Measurements from ENCODE around the gene PRKAG2. TPM values are rescaled to one million over a fixed set of nuclear protein-coding genes. Genes with fewer than 3 reads are reported as not detected.

The PRKAG2 gene
- polyA plus RNA-seq, 1 of the 3 experiments (the other 2 are of a cell fraction) = 51.6 TPM

GRCh38 chr7:151837285-151838042 is 39.5 kb downstream of the PRKAG2 start:
- no peaks in the 10 kb centered on the region for H3K36me3 ChIP-seq (replicated peaks in 1 of 2; ENCODE audit: control insufficient read depth in 1 of 2, insufficient read depth in 2 of 2, low read length in 1 of 2)
- no peak for DNase-seq
- no peaks in the 10 kb centered on the region for H3K9me2 ChIP-seq
- H3K27me3 ChIP-seq (ENCODE audit: insufficient read depth) = peaks cover 38% of the 10 kb centered on the region
- 74% methylated on average over 23 of the region's 25 CpGs for WGBS (ENCODE audit: low lambda C conversion rate)
- H3K4me1 ChIP-seq (ENCODE audit: control insufficient read depth in 1 of 2, insufficient read depth in 2 of 2, low read depth in 1 of 2, low read length in 1 of 2) = no peaks in the 10 kb centered on the region
- H3K79me2 ChIP-seq (ENCODE audit: insufficient read depth) = no peaks in the 10 kb centered on the region
- H3F3A ChIP-seq (replicated peaks; ENCODE audit: insufficient read depth) = no peaks in the 10 kb centered on the region
- TF ChIP-seq IRF3 (IDR thresholded peaks at IDR 0.05; ENCODE audit: low read depth, low read length) (no peak), EP300 (IDR thresholded peaks at IDR 0.05; ENCODE audit: borderline replicate concordance in 1 of 2, low read depth in 1 of 2, low read length in 1 of 2) (no peak), MAX (IDR thresholded peaks at IDR 0.05; ENCODE audit: low read depth) (no peak), TCF12 (IDR thresholded peaks at IDR 0.05) (no peak), REST (IDR thresholded peaks at IDR 0.05; ENCODE audit: low read depth, low read length) (no peak)
- POLR2A ChIA-PET = interaction anchor here (0.6 kb wide), 1 partner anchor 11 kb away, joined by 3 read pairs; no protein-coding TSS in a partner anchor
- no peak overlapping the region for H2AFZ ChIP-seq (ENCODE audit: low read depth)
- no peak overlapping the region for H3K9ac ChIP-seq
- H3K27ac ChIP-seq (ENCODE audit: low read depth in 2 of 2, low read length in 1 of 2) = no peak overlapping the region
- H4K20me1 ChIP-seq (ENCODE audit: insufficient read depth) = no peaks in the 10 kb centered on the region
- no peaks in the 10 kb centered on the region for H3K9me3 ChIP-seq
- no peak overlapping the region for H3K4me3 ChIP-seq (ENCODE audit: low read depth in 2 of 2, low read length in 1 of 2)
- H3K4me2 ChIP-seq = no peak overlapping the region
- CTCF ChIA-PET = interaction anchor here (0.8 to 0.9 kb wide), 2 partner anchors 78 to 155 kb away, joined by 3 to 4 read pairs; no protein-coding TSS in a partner anchor

- DNase-seq = no peak
- CTCF ChIA-PET = interaction anchor here (0.8 to 0.9 kb wide), 2 partner anchors 77 to 156 kb away, joined by 3 to 4 read pairs; no protein-coding TSS in a partner anchor
- WGBS (ENCODE audit: low lambda C conversion rate) = 75% methylated on average over 9 of the region's 12 CpGs
- Histone ChIP-seq H3K9ac (no peak overlapping the region), H3K4me2 (no peak overlapping the region), H3K79me2 (ENCODE audit: insufficient read depth) (no peaks in the 10 kb centered on the region), H3F3A (replicated peaks; ENCODE audit: insufficient read depth) (no peaks in the 10 kb centered on the region), H3K9me2 (no peaks in the 10 kb centered on the region), H3K4me1 (ENCODE audit: control insufficient read depth in 1 of 2, insufficient read depth in 2 of 2, low read depth in 1 of 2, low read length in 1 of 2) (no peaks in the 10 kb centered on the region), H3K9me3 (no peaks in the 10 kb centered on the region), H3K27ac (ENCODE audit: low read depth in 2 of 2, low read length in 1 of 2) (no peak overlapping the region), H3K4me3 (ENCODE audit: low read depth in 2 of 2, low read length in 1 of 2) (no peak overlapping the region), H2AFZ (ENCODE audit: low read depth) (no peak overlapping the region), H4K20me1 (ENCODE audit: insufficient read depth) (no peaks in the 10 kb centered on the region), H3K36me3 (replicated peaks in 1 of 2; ENCODE audit: control insufficient read depth in 1 of 2, insufficient read depth in 2 of 2, low read length in 1 of 2) (no peaks in the 10 kb centered on the region), H3K27me3 (ENCODE audit: insufficient read depth) (peaks cover 39% of the 10 kb centered on the region)
- no peak for TF ChIP-seq USF2 (IDR thresholded peaks at IDR 0.05; ENCODE audit: borderline replicate concordance, low read depth, low read length)
- TF ChIP-seq YY1 (IDR thresholded peaks at IDR 0.05; ENCODE audit: low read depth) = no peak
- TF ChIP-seq RXRA (IDR thresholded peaks at IDR 0.05; ENCODE audit: borderline replicate concordance, low read depth) = no peak
- POLR2A ChIA-PET = no interaction called here
These were observed 40.0 kb downstream of the PRKAG2 start for GRCh38 chr7:151836927-151837205.
